ENCODE results near the gene IL37. TPM values are rescaled to one million over a fixed set of nuclear protein-coding genes. Genes with fewer than 3 reads are reported as not detected.

Gene IL37
- total and polyA plus RNA-seq, 2 of the 13 experiments (the other 11 are each of a cell fraction or from before 2014, with no cell fraction given): not detected

DNA sequence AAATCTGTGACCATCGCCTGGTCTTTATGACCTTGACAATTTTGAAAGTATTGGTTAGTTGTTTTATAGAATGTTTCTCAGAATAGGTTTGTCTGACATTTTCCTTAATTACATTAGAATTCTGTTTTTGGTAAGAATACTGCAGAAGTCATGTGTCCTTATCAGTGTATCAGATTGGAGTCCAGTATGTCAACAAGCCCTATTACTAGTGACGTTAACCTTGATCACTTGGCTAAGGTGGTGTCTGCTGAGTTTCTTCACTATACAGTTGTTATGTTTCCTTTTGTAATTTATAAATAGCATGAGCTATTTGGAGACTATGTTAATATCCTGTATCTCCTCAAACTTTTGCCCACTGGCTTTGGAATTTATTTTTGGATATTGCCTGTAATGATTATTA is 56.1 kb downstream of the IL37 start (continued):
- TF ChIP-seq ZBTB38 (CRISPR knock-in tag; IDR thresholded peaks at IDR 0.05): no peak

Other genes with a start within 250 kb of the IL37 start
- 2.4 and 4.2 TPM in 2 replicates for gene NT5DC4, start 190.1 kb upstream of the IL37 start, total RNA-seq (2016; rRNA removed; fragmentation: Illumina TruSeq; extraction: Trizol)
- 0.04 and 0.07 TPM in 2 replicates for gene NT5DC4, start 190.1 kb upstream of the IL37 start, polyA plus RNA-seq (2011; rRNA removed)
- 9.5 and 21.5 TPM in 2 replicates for gene CKAP2L, start 146.6 kb upstream of the IL37 start, total RNA-seq (2016; rRNA removed; fragmentation: Illumina TruSeq; extraction: Trizol)
- 3.9 and 7.1 TPM in 2 replicates for gene CKAP2L, start 146.6 kb upstream of the IL37 start, polyA plus RNA-seq (2011; rRNA removed)
- not detected in 2 replicates for gene IL1A, start 126.7 kb upstream of the IL37 start, total RNA-seq (2016; rRNA removed; fragmentation: Illumina TruSeq; extraction: Trizol)
- gene IL1A, start 126.7 kb upstream of the IL37 start, polyA plus RNA-seq (2011; rRNA removed): not detected in 2 replicates
- not detected in 2 replicates for gene IL1B, start 74.4 kb upstream of the IL37 start, total RNA-seq (2016; rRNA removed; fragmentation: Illumina TruSeq; extraction: Trizol)
- gene IL1B, start 74.4 kb upstream of the IL37 start, polyA plus RNA-seq (2011; rRNA removed): 0.08 and 0.18 TPM in 2 replicates
- not detected in 2 replicates for gene IL36G, start 66.8 kb downstream of the IL37 start, total RNA-seq (2016; rRNA removed; fragmentation: Illumina TruSeq; extraction: Trizol)
- 0.14 TPM in 1 of 2 replicates, not detected in the other for gene IL36G, start 66.8 kb downstream of the IL37 start, polyA plus RNA-seq (2011; rRNA removed)
- not detected in 2 replicates for gene IL36A, start 94.3 kb downstream of the IL37 start, total RNA-seq (2016; rRNA removed; fragmentation: Illumina TruSeq; extraction: Trizol)
- gene IL36A, start 94.3 kb downstream of the IL37 start, polyA plus RNA-seq (2011; rRNA removed): not detected in 2 replicates
- not detected in 2 replicates for gene IL36B, start 141.7 kb downstream of the IL37 start, total RNA-seq (2016; rRNA removed; fragmentation: Illumina TruSeq; extraction: Trizol)
- not detected in 2 replicates for gene IL36B, start 141.7 kb downstream of the IL37 start, polyA plus RNA-seq (2011; rRNA removed)
- not detected in 2 replicates for gene IL36RN, start 148.0 kb downstream of the IL37 start, total RNA-seq (2016; rRNA removed; fragmentation: Illumina TruSeq; extraction: Trizol)
- gene IL36RN, start 148.0 kb downstream of the IL37 start, polyA plus RNA-seq (2011; rRNA removed): not detected in 2 replicates
- not detected in 2 replicates for gene IL1F10, start 156.8 kb downstream of the IL37 start, total RNA-seq (2016; rRNA removed; fragmentation: Illumina TruSeq; extraction: Trizol)
- gene IL1F10, start 156.8 kb downstream of the IL37 start, polyA plus RNA-seq (2011; rRNA removed): not detected in 2 replicates
- 21.1 and 21.2 TPM in 2 replicates for gene IL1RN, start 216.4 kb downstream of the IL37 start, total RNA-seq (2016; rRNA removed; fragmentation: Illumina TruSeq; extraction: Trizol)
- gene IL1RN, start 216.4 kb downstream of the IL37 start, polyA plus RNA-seq (2011; rRNA removed): 101 and 142 TPM in 2 replicates

All from HepG2 (cell line).